ENCODE results near the gene FBXL4. TPM values are rescaled to one million over a fixed set of nuclear protein-coding genes. Genes with fewer than 3 reads are reported as not detected.

FBXL4 gene
- total RNA-seq, 2 donors from 2014 or later = 13.6 to 18.7 TPM

Other genes with a start within 250 kb of the FBXL4 start
- under 1 TPM in 1 of 2 donors, not detected in 1; 0.03 TPM for gene POU3F2, start 113.4 kb downstream of the FBXL4 start, total RNA-seq